NCI-H2081 (cell line): ENCODE data around the gene ERRFI1.
"Not testable (repeated sequence)": the region's sequence is repeated elsewhere in the genome, so short reads cannot be mapped to it uniquely, and the experiment has no call there.

Experiments
- DNase-seq, 2 experiments: peaks; one replicate each; lab custom pipeline; 2025; lab: John Stamatoyannopoulos, UW

ERRFI1 gene

DNA sequence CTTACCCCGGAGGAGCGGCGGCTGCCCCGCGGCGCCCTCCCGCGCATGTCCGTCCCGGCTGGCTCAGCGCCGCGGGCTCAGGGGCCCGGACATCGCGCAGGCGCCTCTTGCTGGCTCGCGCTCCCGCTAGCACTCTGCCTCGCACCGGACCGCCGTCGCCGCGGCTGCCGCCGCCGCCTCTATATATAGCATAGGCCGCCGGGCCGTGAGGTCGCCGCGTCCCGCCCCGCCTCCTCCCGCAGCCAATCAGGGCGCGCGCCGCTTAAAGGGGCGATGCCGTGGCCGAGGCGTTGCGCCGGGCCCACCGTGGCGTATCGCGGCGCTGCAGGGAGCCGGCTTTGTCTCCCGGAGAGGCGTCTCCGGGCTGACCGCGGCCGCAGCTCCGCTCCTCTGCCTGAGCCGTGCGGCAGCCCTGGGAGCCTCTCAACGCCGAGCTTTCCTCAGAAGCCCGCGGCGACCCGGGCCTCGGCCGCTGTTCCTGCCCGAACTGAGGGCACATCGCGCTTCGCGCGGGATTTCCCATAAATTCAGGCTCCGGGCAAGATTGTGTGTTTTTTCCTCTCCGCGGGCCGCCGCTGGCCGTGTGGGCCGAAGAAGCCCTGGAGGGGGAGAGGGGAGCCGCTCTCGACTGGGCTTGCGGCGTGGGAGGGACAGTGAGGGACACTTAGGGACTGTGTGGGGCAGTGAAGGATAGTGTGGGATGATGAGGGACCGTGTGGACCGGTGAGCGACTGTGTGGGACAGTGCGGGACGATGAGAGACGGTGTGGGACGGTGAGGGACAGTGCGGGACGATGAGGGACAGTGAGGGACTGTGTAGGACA is at the start of gene ERRFI1:
ERRFI1 (minus strand) TSS at position 157 of the 823 bp plus-strand sequence. CDS start 10,690 bp downstream, outside the sequence.
- DNase-seq = peak; percentile 89 to 92

- no peak for DNase-seq
Measured at GRCh38 chr1:8075511-8076051, 49.5 kb upstream of the ERRFI1 start.

DNA sequence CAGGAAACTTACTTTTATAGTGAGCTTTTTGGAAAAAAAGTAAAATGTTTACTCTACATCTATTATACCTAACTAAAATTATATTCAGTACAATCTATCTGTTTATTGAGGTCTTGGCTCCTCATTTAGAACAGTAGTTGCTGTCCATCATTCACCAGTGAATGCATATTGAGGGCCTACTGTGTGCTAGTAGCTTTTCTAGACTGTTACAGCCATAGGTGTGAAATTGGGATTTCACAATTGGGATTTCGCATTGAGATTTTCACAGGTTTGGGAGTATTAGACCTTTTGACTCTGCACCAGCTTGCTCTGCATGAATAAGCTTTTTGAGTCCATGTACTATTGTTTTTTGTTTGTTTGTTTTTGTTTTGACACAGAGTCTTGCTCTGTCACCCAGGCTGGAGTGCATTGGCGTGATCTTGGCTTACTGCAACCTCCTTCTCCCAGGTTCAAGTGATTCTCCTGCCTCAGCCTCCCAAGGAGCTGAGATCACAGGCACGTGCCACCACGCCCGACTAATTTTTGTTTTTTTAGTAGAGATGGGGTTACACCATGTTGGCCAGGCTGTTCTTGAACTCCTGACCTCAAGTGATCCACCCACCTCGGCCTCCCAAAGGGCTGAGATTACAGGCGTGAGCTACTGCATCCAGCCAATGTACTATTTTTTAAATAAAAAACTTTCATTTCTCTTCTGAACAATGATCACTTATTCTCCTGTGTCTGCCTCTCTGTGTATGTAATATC is 47.2 kb upstream of the ERRFI1 start:
- no peak for DNase-seq

DNA sequence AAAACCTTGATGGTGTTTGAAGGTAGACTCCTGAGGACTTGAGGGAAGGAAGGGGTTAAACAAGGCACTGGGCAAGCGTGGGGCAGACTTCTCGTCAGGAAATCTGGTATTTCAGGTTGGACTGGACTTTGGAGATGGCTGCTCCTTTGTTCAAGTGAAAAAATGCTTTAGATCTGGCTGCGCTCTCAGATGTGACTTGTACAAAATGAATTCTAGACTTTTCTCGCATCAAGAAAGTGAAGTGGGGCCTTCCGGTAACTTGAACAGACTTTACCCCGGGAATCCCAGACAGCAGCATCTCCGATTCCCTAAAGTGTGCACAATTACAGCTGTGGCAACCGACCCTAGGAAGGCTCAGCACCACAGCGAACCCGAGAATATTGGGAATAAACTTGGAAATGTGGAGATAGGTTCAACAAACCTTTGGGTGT is 44.3 kb upstream of the ERRFI1 start:
- DNase-seq = no peak

DNA sequence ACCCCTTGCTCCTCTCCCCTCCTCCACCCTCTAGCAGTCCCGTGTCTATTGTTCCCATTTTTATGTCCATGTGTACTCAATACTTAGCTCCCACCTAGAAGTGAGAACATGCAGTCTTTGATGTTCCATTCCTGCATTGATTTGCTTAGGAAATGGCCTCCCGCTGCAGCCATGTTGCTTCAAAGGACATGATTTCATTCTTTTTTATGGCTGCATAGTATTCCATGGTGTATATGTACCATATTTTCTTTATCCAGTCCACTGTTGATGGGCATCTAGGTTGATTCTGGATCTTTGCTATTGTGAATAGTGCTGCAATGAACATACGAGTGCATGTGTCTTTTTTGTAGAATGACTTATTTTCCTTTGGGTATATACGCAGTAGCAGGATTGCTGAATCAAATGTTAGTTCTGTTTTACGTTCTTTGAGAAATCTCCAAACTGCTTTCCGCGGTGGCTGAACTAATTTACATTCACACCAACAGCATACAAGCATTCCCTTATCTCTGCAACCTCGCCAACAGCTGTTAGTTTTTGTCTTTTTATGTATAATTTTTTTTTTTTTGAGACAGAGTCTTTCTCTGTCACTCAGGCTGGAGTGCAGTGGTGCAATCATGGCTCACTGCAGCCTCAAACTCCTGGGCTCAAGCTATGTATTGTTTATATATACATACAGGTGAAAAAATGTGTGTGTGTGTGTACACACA is 43.7 kb upstream of the ERRFI1 start:
- DNase-seq = not testable (repeated sequence)

DNA sequence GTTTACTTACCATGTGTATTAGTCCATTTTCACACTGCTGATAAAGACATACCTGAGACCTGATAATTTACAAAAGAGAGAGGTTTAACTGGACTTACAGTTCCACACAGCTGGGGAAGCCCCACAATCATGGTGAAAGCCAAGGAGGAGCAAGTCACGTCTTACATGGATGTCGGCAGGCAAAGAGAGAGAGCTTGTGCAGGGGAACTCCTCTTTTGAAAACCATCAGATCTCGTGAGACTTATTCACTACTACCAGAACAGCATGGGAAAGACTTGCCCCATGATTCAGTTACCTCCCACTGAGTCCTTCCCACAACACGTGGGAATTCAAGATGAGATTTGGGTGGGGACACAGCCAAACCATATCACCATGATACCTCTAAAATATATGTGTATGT is 39.3 kb upstream of the ERRFI1 start:
- no peak for DNase-seq

DNA sequence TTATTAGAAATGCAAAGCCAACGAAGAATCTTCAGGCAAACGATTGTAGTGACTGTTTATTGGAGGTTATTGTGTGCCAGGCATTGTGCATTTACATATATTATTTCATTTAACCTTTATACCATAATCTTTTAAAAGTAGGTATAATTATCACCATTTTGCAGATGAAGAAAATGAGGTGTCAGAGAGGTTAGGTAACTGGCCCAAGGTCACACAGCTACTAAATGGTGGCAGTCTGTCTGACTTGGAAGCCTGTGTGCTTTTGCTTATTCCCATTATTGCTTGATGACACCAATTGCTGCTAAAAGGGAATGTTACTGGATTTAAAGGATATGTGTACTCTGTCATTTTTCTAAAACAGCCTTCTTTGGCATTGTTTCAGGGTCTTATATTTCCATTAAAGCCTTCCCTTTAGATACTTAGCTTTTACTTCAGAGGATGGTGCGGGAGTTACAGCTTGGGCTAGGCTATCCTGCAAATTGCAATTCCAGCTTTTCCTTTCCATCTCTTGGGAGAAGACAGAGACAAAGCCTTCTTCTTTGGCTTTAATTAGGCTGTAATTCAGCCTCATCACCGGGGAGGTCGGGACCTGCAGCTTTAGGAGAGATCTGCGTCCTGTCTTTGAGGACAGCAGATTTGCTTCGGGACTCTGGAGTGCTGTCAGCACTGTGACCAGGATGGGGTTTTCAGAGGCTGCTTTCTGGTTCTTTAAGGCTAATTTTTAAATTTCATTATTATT is 37.4 kb upstream of the ERRFI1 start:
- no peak for DNase-seq

DNA sequence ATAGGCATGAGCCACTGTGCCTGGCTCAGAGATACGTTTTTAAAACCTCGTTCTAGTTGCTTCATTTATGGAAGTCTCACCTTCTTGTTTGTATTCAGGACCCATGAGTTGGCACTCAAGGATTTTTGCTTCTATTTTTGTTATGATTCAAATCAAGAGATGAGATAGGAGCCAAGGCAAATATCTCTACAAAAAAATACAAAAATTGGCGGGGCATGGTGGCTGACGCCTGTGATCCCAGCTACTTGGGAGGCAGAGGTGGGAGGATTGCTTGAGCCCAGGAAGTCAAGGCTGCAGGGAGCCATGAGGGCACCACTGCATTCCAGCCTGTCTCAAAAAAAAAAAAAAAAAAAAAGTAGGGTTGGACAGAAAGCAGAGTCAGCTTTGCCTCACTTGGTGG is 36.8 kb upstream of the ERRFI1 start:
- DNase-seq = no peak

DNA sequence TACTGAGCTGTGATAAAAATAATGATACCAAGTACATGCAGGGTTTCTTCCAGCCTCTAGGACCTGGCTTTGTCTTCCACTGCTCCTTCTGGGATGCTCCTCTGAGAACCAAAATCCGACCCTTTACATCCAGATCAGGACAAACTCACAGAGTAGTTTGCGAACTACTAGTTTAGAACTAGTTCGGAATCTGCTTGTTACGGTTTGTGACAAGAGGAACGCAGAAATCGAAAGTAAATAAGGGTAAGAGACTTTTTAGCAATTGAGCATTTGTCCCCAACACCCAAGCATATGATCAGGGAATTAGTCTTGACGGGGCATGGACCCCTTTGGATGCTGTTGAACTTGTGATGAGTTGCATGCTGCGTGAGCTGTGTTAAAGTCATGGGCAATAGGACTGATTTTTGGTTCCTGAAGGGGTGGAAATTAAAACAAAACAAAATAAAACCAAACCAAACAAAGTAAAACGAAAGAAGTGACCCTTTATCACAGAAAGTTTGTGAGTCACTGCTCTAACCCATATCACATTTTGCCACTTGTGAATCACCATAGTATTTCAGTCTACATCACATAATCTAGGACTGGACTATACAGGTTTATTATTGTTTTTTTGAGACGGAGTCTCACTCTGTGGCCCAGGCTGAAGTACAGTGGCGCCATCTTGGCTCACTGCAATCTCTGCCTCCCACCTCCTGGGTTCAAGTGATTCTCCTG is 35.7 kb upstream of the ERRFI1 start:
- no peak for DNase-seq

- DNase-seq = no peak
Measured at GRCh38 chr1:8061210-8061609, 35.1 kb upstream of the ERRFI1 start.

- no peak for DNase-seq
Measured at GRCh38 chr1:8059161-8059622, 33.1 kb upstream of the ERRFI1 start.

DNA sequence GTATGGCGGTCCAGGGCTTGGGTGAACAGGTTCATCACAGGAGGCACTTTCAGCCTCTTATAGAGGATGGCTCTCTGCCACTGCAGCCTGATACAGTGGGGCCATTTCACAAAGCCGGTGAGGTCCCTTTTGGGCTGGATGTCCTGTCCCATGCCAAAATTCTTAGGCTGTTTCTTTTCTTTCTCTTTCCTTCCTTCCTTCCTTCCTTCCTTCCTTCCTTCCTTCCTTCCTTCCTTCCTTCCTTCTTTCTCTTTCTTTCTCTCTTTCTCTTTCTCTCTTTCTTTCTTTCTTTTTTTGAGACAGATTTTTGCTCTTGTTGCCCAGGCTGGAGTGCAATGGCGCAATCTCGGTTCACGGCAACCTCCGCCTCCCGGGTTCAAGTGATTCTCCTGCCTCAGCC is 31.7 kb upstream of the ERRFI1 start:
- not testable (repeated sequence) for DNase-seq

DNA sequence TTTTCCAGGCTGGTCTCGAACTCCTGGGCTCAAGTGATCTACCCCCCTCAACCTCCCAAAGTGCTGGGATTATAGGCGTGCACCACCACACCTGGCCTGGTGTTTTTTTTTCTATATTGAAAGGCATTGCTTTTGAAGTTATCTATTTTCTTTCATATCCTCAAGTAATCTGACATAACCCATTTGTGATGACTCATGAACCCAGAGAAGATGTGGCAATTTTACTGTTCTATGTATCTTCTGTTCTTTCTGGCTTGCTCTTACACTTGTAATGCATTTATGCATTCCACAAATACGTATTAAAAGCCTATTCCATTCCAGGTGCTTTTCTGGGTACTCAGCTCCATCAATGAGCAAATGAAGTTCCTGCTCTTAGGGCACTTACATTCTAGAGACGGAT is 29.9 kb upstream of the ERRFI1 start:
- DNase-seq = no peak

DNA sequence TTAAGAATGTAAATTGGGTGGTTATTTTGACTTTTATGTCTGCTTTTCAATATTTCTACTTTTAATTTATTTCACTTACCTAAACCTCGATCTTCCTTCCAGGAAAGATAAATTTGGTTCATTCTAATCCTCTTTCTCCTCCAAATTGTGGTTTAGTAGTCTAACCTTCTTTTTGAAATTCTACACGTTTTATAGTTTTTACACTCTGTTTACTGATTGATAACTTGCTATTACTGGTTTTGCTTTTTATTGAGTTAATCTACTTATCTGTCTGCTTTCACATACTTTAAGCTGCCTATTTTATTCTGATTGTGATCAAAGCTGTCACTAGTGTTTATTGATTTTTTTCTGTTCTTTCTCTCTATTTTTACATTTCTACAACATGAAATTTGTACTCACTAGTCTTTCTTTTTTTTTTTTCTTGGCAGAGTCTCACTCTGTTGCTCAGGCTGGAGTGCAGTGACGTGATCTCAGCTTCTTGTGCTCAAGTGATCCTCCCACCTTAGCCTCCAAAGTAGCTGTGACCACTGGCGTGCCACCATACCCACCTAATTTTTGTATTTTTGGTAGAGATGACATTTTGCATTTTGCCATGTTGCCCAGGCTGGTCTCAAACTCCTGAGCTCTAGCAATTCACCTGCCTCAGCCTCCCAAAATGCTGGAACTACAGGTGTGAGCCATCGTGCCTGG is 27.9 kb upstream of the ERRFI1 start:
- DNase-seq = no peak

GRCh38 chr1:8051650-8052049 is 25.5 kb upstream of the ERRFI1 start:
- no peak for DNase-seq

- DNase-seq = not testable (repeated sequence)
Measured at GRCh38 chr1:8049229-8049628, 23.1 kb upstream of the ERRFI1 start.

- no peak for DNase-seq
Measured at GRCh38 chr1:8047686-8048445, 21.8 kb upstream of the ERRFI1 start.

GRCh38 chr1:8047112-8047511 is 21.0 kb upstream of the ERRFI1 start:
- no peak for DNase-seq

DNA sequence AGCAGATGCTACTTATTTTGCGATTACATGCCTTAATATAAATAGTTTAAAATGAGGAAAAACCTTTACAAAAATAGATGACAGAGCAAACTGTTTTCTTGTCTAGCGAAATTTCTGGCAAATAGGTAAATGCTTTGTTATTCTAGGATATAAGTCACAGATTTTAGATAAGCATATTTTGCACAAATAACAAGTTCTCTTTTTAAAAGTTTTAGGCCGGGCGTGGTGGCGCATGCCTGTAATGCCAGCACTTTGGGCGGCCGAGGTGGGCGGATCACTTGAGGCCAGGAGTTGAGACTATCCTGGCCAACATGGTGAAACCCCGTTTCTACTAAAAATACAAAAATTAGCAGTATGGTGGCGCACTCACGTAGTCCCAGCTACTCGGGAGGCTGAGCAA is 20.3 kb upstream of the ERRFI1 start:
- DNase-seq = no peak
